GM20000 (cell line): ENCODE data around the gene OTX1.

Experiments used
- DNase-seq: peaks from one replicate; pipeline ENCODE4 v3.0.0; 2012; ENCODE audit warnings: low spot score
- TF ChIP-seq, protein P1 (sequence below): IDR thresholded peaks from 2 replicates; pipeline ENCODE4 v1.5.1; 2012; ENCODE audit warnings: mild to moderate bottlenecking, control low read depth; ENCODE audit errors: extremely low read depth, missing control alignments

Gene OTX1

GRCh38 chr2:63035169-63035568, 15.5 kb upstream of the OTX1 start:
- TF ChIP-seq, protein P1, sequence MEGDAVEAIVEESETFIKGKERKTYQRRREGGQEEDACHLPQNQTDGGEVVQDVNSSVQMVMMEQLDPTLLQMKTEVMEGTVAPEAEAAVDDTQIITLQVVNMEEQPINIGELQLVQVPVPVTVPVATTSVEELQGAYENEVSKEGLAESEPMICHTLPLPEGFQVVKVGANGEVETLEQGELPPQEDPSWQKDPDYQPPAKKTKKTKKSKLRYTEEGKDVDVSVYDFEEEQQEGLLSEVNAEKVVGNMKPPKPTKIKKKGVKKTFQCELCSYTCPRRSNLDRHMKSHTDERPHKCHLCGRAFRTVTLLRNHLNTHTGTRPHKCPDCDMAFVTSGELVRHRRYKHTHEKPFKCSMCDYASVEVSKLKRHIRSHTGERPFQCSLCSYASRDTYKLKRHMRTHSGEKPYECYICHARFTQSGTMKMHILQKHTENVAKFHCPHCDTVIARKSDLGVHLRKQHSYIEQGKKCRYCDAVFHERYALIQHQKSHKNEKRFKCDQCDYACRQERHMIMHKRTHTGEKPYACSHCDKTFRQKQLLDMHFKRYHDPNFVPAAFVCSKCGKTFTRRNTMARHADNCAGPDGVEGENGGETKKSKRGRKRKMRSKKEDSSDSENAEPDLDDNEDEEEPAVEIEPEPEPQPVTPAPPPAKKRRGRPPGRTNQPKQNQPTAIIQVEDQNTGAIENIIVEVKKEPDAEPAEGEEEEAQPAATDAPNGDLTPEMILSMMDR, result no peak
- DNase-seq, result no peak

- TF ChIP-seq, protein P1, result no peak
- DNase-seq, result no peak
Measured at GRCh38 chr2:63035660-63036059, 15.0 kb upstream of the OTX1 start.

DNA sequence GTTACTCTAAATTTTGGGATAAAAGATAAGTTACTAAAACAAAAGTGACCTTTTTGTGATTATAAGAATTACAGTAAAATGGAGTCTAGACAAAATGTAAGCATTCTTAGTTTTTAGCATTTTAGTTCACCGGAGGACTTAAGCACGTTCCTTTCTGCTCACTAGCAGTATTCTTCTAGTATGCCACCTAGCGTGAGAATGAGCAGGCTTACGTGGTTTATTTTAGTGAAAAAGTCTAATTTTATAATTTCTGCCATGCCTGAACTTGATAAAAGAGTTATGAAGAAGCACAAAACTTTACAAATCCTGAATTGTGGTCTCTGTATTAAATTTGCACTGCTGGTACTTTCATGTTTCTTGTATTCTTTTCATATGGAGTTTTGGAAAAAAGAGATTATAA, 12.6 kb upstream of the OTX1 start:
- TF ChIP-seq, protein P1, result no peak
- no peak for DNase-seq

DNA sequence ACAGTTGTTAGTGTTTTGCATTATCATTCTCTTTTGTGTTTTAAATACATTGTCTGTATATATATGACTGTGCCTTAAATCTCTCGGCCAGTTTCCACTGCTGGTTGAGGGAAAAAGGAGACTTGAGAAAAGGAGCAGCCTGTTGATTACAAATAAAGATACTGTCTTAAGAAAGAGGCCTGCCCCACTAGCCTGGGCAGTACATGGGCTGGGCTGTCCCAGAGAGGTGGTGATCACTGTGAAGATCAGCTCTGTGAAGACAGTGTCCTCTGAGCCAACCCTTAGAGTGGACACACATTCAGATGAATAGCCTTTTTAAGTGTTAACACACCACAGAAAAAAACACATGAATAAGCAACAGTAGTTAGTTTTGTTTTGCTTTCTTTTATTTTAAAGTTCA, 10.0 kb upstream of the OTX1 start:
- TF ChIP-seq, protein P1, result no peak
- DNase-seq, result no peak

DNA sequence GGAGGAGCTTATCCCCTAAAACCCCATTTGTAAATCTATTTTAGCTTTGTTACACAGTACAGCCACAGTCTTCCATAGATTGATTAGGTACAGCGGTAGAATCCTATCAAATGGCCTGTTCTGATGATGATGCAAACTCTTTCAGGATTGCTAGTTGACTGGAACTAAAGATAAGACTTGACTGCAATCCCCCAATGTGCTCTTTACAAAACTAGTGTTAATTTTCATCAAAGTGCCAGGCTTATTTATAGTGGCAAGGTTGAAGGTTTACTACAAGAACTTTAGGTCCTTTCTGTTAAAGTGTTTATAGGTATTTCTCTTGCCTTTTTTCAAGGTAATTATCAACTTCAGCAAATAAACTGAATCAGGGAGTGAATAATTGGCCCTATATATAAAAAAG, 9.0 kb upstream of the OTX1 start:
- no peak for DNase-seq
- TF ChIP-seq, protein P1, result no peak

GRCh38 chr2:63044362-63045327, 6.0 kb upstream of the OTX1 start:
- TF ChIP-seq, protein P1, result no peak
- no peak for DNase-seq

DNA sequence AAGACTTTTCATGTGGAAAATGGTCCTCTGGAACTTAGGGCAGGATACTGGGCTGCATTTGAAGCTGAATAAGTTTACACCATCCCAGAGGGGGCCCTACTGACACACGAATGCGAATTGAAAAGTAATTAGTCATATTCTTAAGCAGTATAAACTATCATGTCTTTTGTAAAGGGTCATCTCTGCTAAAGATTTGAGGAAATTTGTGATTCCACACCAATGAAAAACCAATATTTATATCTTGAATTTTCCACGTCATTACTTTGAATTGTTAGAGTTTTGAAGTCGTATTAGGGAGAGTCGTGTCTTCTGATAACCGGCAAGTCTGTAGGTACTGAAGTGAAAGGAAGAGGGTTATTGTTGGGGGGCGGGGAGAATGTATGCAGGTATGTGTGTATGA, 4.1 kb upstream of the OTX1 start:
- TF ChIP-seq, protein P1, result no peak

More for the DNA sequence above, 4.1 kb upstream of the OTX1 start:
- DNase-seq, result no peak
